NCI-H2029 (cell line): ENCODE measurements around the gene TUBB4B.

Source experiments
- DNase-seq: peaks from one replicate; lab custom pipeline; 2025; lab: John Stamatoyannopoulos, UW

The TUBB4B gene

GRCh38 chr9:137225699-137226331 is 15.3 kb upstream of the TUBB4B start:
- no peak for DNase-seq

GRCh38 chr9:137226338-137227053 is 14.6 kb upstream of the TUBB4B start:
- no peak for DNase-seq

GRCh38 chr9:137227054-137227852 is 13.8 kb upstream of the TUBB4B start, which contains the start of gene RNF224:
Gene RNF224 (plus strand): TSS chr9:137227502. CDS start chr9:137228336, 834 bp downstream.
- DNase-seq = peak; percentile 68

GRCh38 chr9:137227853-137228505 is 13.1 kb upstream of the TUBB4B start:
- no peak for DNase-seq

GRCh38 chr9:137228506-137228967 is 12.6 kb upstream of the TUBB4B start:
- no peak for DNase-seq

GRCh38 chr9:137228968-137229896 is 11.9 kb upstream of the TUBB4B start:
- no peak for DNase-seq

GRCh38 chr9:137229903-137230704 is 11.0 kb upstream of the TUBB4B start:
- DNase-seq = no peak

GRCh38 chr9:137230705-137231371 is 10.2 kb upstream of the TUBB4B start, which contains the start of gene SLC34A3:
Gene SLC34A3 (plus strand): TSS chr9:137230901. CDS start chr9:137231703, 802 bp downstream.
- no peak for DNase-seq

- no peak for DNase-seq
These were observed 9.6 kb upstream of the TUBB4B start for GRCh38 chr9:137231372-137232039.

GRCh38 chr9:137232101-137232500 is 9.0 kb upstream of the TUBB4B start:
- no peak for DNase-seq

GRCh38 chr9:137232510-137232909 is 8.6 kb upstream of the TUBB4B start:
- DNase-seq = no peak

GRCh38 chr9:137233143-137233980 is 7.7 kb upstream of the TUBB4B start:
- DNase-seq = no peak

- DNase-seq = no peak
These were observed 6.9 kb upstream of the TUBB4B start for GRCh38 chr9:137234055-137234697.

GRCh38 chr9:137234758-137235423 is 6.2 kb upstream of the TUBB4B start:
- no peak for DNase-seq

- DNase-seq = no peak
These were observed 5.5 kb upstream of the TUBB4B start for GRCh38 chr9:137235424-137236237.
